ENCODE results near the gene UFSP1.
A peak's percentile ranks its signal among the peaks of the same experiment; 100 is the strongest.

Gene UFSP1

DNA sequence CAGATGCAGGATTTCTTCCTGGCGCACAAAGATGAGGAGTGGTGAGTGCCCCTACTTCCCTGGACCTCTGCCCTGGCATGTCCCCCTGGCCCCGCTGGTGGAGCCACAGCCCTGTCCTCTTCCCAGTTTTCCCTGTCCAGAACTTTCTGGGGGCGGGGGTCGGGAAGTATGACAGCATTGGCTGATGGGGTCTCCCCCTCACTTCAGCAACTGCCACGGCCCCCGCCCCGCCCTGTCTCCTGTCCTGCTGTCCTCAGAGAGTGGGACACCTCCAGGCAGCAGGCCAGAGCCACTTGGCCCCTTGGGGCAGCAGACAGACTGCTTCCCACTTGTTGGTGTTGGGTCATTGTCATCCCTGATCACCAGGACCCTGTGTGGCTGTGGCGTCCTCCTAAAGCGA is 7.3 kb downstream of the UFSP1 start:
- no peak for DNase-seq (ENCODE audit: low read depth)

DNA sequence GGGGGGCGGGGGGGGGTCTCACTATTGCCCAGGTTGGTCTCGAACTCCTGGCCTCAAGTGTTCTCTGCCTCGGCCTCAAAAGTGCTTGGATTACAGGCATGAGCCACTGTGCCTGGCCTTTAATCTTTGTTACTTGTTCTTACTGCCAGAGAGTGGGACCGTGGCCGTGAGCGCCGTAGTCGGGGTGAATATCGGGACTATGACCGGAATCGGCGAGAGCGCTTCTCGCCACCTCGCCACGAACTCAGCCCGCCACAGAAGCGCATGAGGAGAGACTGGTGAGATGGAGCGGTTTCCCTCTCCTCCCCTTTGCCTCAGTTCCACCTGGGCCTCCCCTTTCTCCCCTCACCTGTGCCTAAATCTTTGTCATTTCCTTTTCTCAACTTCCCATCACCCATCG is 8.4 kb downstream of the UFSP1 start:
- DNase-seq (ENCODE audit: low read depth), result no peak

DNA sequence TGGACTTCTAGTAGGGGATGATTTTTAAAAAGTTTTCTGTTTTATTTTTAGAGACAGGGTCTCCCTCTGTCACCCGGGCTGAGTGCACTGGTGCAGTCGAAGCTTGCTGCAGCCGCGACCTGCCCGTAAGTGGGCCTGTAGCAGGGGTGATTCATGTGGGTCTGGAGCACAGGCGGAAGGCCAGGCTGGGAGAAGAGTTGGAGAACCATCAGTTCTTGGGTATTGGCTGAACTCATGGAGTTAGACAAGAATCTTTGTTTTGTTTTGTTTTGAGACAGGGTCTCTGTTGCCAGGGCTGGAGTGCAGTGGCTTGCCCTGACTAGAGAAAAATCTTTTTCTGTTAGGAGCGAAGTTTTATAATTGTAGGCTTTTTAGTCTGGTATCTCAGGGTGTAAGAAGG is 8.9 kb downstream of the UFSP1 start:
- DNase-seq (ENCODE audit: low read depth), result no peak

DNA sequence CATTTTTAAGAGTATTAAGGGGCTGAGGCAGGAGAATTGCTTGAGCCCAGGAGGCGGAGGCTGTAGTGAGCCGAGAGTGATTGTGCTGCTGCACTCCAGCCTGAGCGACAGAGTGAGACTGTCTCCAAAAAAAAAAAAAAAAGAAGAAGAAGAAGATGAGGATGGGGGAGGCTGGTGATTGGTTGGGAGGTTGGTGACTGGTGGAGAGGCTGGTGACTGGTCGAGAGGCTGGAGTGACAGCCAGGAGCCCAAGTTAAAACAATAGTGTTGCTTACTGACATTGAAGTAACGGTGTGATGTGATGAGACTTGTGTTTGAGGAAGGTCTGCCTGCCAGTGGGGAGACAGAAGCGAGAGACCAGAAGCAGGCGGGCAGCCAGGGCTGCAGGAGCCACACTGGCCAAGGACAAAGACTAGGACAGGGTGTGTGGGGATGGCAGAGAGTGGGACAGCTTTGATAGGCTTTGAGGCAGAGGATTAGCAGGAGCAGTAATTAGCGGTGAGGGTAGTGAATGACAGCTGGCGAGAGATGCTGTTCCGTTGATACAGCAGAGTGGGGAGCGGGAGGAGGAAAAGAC is 9.7 kb downstream of the UFSP1 start:
- DNase-seq (ENCODE audit: low read depth), result no peak

DNA sequence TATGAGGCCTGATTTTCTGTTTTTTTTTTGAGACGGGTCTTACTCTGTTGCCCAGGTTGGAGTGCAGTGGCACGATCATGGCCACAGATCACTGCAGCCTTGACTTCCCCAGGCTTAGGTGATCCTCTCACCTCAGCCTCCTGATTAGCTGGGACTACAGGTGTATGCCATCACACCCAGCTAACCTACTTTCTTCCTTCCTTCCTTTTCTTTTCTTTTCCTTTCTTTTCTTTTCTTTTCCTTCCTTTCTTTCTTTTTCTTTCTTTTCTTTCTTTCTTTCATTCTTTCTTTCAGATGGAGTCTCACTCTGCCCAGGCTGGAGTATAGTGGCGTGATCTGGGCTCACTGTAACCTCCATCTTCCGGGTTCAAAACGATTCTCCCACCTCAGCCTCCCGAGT is 10.8 kb downstream of the UFSP1 start:
- no peak for DNase-seq (ENCODE audit: low read depth)

DNA sequence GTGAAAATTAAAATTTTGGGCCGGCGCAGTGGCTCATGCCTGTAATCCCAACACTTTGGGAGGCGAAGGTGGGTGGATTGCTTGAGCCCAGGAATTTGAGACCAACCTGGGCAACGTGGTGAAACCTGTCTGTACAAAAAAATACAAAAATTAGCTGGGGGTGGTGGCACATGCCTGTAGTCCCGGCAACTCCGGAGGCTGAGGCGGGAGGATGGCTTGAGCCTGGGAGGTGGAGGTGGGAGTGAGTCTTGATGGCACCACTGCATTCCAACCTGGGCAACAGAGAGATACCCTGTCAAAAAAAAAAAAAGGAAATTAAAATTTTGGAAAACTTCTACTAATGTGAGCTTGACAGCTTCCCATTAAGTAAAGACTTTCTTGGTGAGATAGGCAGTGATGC is 11.5 kb downstream of the UFSP1 start:
- no peak for DNase-seq (ENCODE audit: low read depth)

DNA sequence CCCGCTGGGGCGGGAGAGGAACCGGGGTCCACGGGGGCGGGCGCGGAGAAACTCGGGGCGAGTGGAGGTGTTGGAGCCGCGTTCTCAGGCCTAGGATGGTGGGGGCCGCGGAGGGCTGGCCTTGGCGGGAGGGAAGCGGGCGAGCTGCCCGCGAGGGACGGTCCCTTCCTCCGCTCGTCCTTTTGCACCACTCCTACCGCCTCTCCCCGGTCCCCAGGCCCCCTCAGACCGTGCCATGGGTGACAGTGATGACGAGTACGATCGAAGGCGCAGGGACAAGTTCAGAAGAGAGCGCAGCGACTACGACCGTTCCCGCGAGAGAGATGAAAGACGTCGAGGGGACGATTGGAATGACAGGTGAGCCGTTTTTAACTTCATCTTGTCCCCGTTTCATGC is 14.2 kb downstream of the UFSP1 start:
- DNase-seq (ENCODE audit: low read depth), result no peak

DNA sequence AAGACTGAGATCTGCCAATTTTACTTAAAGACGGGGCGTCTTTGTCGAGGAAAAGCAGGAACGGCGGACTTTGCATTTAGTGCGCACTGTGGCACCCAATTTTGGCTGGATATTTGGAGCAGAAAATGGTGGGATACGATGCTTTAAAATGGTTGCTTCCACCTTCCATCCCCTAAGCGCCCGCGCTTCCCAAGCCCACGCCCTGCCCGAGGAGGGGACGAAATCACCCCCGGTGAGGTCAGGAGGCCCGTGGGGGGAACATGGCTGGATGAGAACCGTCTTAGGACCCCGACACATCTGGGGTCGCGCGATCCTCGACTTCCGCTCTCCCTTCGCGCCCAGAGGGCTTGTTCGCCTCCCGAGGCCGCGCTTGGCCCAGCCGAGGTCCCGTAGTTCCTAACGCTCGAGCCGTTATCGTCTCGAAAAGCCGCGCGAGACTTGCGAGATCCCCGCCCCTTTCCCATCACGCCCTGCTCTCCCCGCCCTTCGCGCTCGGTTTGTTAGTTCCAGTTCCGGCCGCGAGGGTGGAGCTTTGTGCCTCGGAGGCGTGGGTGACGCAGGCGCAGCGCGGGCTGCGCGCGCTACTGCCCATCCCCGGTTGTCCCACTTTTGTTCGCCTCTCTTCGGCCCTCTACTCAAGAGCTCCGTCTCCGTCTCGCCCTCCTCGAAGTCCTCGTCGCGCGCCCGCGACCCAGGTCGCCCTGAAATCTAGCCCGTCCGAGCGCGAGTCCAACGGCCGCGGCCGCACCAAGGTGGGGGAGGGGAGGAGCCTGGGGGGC is 14.7 kb downstream of the UFSP1 start, which contains the start of gene SRRT:
SRRT (plus strand) TSS at position 527 of the 779 bp plus-strand sequence. CDS start 488 bp downstream, outside the sequence.
- DNase-seq (ENCODE audit: low read depth), result peak; percentile 98

DNA sequence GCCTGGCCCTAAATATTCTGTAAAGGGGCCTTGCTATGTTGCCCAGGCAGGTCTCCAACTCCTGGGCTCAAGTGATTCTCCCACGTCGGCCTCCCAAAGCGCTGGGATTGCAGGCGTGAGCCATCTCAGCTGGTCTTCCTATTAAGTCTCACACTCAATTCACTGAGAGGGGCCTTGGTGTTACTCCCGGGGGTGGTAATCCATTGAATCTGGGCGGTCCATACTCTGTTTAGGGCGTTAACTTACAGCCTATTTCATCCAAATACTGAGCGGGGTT is 15.3 kb downstream of the UFSP1 start:
- DNase-seq (ENCODE audit: low read depth), result no peak

DNA sequence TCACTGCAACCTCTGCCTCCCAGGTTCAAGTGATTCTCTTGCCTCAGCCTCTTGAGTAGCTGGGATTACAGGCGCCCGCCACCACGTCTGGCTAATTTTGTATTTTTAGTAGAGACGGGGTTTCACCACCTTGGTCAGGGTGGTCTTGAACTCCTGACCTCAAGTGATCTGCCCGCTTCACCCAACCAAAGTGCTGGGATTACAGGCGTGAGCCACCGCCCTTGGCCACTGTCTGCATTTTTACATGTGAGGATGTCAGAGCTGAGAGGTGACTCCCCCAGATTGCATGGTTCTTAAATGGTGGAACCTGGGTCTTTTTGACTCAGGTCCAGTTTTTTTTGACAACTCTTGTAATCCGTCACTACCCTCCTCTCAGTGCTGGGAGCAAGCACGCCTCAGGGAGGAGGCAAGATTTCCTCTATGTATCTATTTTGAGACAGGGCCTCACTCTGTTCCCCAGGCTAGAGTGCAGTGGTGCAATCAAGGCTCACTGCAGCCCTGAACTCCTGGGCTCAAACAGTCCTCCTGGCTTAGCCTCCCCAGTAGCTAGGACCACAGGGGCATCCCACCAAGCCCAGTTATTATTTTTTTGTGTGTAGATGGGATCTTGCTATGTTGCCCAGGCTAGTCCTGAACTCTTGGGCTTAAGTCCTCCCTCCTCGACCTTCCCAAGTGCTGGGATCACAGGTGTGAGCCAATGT is 15.8 kb downstream of the UFSP1 start:
- DNase-seq (ENCODE audit: low read depth), result no peak

DNA sequence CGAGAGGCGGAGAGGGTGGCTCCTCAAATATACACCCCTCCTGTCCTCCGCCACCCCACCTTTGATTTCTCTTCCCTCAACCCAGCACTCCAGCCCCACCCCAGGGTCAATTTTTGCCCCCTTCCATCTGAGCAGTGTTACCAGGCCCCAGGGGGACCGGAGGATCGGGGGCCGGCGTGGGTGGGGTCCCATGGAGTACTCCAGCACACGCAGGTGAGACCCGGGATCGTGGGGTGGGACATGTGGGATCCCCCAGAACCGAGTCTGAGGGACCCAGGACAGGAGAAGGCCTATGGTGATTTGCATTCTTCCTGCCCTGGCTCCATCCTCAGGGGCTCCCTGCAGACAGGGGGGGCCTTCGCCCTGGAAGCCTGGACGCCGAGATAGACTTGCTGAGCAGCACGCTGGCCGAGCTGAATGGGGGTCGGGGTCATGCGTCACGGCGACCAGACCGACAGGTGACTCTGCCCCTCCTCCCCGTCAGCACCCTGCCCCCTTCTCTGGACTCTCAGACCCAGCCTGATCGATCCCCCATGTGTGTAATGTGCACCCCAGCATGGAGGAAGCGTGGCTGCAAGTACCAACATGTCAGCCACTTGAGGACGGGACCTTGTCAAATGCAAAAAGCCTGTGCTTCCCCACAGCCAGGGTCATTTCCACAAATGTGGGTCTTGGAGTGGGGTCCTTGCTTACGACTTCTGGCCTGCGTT is 21.6 kb downstream of the UFSP1 start:
- DNase-seq (ENCODE audit: low read depth), result no peak

DNA sequence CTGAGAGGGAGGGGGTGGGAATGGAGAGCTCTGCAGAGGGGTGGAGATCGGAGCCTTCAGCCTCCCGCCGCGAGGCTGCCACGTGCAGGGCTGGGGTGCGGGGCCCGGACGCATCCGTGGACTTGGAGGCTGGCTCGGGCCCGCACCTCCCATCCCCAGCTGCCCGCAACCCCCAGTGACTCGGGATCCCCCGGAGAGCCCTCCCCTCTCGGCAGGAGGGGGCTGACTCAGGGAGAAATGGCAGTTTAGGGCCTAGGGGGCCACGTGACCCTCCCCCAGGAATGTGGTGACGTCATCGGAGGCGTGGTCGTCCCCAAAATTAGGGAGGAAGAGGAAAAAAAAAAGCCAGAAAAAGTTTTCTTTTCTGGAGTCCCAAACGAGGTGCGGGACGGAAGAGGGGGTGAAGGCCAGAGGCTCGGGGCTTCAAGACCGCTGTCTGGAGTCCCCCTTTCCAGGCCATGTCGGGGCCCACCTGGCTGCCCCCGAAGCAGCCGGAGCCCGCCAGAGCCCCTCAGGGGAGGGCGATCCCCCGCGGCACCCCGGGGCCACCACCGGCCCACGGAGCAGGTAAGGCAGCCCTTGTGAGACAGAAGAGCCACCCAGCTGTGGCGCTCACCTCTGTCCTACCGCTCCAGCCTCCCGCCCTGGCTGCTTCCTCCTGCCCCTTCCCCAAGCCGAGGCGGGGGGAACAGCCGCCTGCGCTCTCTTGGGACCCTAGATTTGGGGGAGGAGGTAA is 22.3 kb downstream of the UFSP1 start, which contains the start of gene TRIP6:
TRIP6 (plus strand) TSS at position 348 of the 736 bp plus-strand sequence; CDS start at position 459, 111 bp downstream.
- peak; percentile 63 for DNase-seq (ENCODE audit: low read depth)

DNA sequence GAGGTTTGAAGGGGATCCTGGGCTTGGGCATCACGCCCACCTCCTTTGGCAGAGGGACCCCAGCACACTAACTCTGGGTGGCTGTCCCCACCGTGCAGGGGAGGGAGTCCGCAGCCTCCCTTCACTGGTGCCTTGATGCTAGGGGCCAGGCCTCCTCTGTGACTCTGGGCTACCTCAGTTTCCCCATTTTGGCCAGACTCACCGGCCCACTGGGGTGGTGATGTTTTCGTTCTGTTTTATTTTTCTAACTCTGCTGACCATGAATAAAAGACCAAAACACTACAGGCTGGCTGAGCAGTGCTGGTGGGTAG is 22.8 kb downstream of the UFSP1 start:
- DNase-seq (ENCODE audit: low read depth), result no peak

DNA sequence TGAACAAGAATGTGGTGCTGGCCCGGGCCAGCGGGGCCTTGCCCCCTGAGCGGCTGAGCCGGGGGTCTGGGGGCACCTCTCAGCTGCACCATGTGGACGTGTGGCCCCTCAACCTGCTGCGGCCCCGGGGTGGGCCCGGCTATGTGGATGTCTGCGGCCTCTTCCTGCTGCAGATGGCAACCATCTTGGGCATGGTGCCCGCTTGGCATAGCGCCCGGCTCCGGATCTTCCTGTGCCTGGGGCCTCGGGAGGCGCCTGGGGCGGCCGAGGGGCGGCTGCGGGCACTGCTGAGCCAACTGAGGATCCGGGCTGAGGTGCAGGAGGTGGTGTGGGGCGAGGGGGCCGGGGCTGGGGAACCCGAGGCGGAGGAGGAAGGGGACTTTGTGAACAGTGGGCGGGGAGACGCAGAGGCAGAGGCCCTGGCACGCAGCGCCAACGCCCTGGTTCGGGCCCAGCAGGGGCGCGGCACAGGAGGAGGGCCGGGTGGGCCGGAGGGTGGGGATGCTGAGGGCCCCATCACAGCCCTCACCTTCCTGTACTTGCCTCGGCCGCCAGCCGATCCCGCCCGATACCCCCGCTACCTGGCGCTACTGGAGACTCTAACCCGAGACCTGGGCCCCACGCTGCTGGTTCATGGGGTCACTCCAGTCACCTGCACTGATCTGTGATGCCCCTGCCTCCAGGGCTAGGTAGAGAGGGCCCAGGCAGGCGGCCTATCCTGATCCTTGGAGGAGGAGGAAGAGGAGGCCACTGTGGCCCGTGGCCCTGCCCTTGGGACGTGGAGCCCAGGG is 23.4 kb downstream of the UFSP1 start:
- peak; percentile 43 for DNase-seq (ENCODE audit: low read depth)

DNA sequence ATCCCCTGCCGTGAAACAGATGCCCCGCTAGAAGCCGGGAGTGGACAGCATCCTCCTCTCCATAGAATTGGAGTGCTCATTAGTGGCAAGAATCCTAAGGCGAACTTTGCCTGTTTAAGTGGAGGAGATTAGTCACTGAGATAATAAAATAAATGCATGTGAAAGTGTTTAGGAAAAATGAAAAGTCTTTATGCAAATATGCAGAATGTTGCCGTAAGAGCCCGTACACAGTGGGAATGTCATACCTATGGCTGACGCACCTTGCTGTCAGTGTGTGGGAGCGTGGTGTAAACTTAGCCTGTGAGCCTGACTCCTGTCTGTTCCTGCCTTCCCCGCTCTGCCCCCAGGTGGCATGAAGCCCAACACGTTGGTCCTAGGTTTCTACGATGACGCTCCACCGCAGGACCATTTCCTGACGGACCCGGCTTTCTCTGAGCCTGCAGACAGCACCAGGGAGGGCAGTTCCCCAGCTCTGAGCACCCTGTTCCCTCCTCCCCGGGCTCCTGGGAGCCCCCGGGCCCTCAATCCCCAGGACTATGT is 24.1 kb downstream of the UFSP1 start:
- no peak for DNase-seq (ENCODE audit: low read depth)

DNA sequence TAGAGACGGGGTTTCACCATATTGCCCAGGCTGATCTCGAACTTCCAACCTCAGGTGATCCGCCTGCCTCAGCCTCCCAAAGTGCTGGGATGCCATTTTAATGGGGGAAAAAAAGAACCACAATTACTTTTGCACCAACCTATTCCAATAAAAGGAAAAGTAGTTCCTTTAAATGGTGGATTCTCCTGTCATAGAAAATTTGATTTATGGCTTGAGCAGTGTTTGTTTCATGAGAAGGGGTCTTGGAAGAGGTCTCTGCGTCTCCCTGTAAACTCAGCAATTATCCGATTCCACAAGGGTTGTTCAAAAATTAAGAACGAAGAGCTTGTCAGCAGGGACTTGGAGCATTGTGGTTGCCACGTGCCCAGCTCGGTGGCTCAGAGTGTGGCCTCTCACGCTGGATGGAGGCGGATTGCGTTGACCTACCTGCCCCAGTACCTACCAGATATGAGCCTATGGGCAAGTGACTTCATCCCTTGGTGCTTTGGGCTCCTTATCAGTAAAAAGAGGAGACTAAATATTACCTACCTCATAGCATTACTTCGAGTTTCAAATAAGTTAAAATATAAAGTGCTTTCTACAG is 25.2 kb downstream of the UFSP1 start:
- DNase-seq (ENCODE audit: low read depth), result no peak

DNA sequence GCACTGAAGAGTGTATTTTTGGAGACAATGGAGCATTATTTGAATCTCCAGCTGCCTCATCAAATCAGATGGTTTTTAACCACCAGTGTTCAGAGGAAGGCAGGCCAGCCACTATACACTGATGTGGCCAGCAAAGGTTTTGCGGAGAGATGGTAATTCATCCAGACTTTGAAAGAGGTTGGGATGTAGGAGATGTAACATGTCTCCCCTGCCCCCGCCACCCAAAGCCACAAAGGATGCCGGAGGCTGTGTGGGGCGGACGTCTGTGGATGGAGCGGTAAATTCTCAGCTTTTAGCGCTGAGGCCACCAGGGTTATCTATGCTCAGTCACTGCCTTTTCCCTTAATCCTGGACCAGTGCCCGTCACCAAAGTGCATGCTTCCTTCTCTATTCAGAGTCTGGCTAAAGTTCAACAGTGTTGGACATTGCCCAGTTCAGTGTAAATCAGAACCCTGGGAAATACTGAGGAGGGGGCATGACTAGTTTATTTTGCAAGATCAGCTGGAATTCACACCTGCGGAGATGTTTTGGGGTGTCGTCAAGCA is 26.0 kb downstream of the UFSP1 start:
- DNase-seq (ENCODE audit: low read depth), result no peak

DNA sequence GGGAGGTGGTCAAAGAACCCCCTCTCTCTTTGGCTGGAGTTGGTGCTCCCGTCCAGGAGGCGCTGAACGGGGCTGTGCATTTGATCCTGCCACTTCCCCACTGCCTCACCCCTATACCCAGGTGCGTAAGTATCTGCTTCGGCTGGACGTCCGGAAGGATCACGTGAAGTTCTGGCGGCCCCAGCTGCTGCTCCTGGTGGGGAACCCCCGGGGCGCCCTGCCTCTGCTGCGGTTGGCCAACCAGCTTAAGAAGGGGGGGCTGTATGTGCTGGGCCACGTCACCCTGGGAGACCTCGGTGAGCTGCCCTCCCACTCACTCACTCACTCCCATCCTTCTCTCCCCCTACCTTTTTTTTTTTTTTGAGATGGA is 27.9 kb downstream of the UFSP1 start:
- DNase-seq (ENCODE audit: low read depth), result no peak

DNA sequence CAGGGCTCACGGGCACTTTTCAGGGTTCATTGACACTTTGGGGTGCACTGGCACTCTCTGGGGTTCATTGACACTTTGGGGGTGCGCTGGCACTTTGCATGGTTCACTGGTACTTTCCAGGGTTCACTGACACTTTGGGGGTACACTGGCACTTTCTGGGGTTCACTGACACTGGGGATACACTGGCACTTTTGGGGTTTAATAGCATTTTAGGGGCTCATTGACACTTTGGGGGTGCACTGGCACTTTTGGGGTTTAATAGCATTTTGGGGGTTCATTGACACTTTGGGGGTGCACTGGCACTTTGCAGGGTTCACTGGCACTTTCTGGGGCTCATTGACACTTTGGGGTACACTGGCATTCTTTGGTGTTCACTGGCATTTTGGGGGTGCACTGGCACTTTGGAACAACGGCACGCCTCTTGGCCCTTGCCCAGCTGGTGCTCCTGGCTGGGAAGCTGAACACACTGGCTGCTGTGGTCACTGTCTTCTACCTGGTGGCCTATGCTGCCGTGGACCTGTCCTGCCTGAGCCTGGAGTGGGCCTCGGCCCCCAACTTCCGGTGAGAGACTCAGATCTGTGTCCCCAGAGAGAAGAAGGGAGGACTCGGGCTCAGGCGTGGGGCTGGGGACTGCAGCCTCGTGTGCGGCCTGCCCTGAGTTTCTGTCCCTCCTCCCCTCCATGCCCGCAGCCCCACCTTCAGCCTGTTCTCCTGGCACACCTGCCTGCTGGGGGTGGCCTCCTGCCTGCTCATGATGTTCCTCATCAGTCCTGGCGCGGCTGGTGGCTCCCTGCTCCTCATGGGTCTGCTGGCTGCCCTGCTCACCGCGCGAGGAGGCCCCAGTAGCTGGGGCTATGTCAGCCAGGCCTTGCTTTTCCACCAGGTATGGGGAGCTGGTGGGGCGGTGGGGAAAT is 28.6 kb downstream of the UFSP1 start:
- DNase-seq (ENCODE audit: low read depth), result no peak
